Activated naive CD4-positive, alpha-beta T cell (primary cell): ENCODE measurements around the gene CWC27.
"Not testable (repeated sequence)": the region's sequence is repeated elsewhere in the genome, so short reads cannot be mapped to it uniquely, and the experiment has no call there.

Source experiments
- DNase-seq, 4 experiments: peaks; one replicate each; lab custom pipeline; 2025; lab: John Stamatoyannopoulos, UW

The CWC27 gene

DNA sequence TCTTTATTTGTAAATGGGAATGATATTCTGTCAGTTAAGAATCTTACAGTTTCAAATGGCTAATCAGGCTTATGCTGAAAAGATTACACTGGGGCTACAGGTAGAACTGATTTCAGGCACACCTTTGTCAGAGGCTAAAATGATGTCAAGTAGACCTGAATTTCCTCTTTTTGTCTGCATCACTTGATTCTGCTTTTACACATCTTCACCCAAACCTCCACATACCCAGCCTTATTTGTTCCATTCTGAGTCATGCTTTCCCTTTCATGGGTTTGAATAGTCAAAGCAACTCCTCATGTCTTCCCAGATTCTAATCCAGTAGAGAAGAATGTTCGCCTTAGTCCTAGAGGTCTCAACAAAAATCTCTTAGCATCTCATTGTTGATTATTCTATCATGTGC is 156.4 kb downstream of the CWC27 start:
- no peak for DNase-seq

DNA sequence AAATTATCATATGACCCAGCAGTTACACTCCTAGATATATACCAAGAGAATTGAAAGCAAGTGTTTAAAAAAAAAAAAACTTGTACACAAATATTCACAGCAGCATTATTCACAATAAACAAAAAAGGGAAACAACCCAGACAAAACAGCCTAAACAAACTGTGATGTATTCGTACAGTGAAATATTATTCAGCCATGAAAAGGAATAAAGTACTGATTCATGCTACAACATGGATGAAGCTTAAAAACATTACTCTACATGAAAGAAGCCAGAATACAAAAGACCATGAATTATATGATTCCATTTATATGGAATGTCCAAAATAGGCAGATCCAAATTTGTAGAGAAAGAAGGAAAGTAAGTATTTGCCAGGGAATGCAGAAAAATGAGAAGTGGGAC is 161.1 kb downstream of the CWC27 start:
- no peak for DNase-seq

- no peak for DNase-seq
These were observed 162.1 kb downstream of the CWC27 start for GRCh38 chr5:64930672-64931318.

GRCh38 chr5:64939422-64939771 is 170.7 kb downstream of the CWC27 start:
- DNase-seq: not testable (repeated sequence)

GRCh38 chr5:64939772-64940510 is 171.2 kb downstream of the CWC27 start:
- DNase-seq: no peak

DNA sequence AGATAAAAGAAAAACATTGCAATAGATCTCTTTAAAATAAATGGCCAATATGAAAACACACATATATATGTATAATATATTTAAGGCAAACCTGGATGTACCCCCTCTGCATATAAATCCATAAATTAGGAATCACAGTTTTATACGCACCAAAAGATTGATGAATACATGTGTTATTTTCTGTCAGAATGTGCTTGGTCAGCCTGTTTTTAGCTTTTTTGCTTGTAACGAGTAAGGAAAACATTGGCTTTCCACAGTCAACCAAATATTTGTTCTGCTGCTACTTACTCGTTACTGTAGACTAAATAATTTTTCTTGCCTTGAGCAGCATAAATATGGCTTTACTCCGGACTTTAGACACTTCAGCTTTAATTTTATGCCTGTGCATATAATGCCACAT is 173.7 kb downstream of the CWC27 start:
- DNase-seq: no peak

GRCh38 chr5:64944868-64945267 is 176.1 kb downstream of the CWC27 start:
- no peak for DNase-seq

DNA sequence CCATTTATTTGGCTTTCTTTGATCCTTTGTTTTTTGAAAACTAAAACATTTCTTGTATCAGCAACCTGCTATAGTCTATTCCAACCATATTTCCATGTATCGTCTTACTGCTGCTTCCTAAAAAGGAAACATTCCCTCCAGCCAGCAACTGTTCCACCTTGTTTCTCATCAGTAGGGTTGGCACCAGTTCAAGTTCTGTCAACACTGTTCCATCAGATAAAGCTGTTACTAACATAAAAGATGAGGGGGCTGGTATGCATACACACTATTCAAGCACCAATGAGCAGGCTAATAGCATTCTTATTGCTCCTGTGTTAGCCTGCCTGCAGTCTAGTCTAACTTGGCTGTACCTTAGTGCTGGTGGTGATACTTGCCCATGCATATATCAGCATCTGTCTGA is 178.3 kb downstream of the CWC27 start:
- DNase-seq: no peak

DNA sequence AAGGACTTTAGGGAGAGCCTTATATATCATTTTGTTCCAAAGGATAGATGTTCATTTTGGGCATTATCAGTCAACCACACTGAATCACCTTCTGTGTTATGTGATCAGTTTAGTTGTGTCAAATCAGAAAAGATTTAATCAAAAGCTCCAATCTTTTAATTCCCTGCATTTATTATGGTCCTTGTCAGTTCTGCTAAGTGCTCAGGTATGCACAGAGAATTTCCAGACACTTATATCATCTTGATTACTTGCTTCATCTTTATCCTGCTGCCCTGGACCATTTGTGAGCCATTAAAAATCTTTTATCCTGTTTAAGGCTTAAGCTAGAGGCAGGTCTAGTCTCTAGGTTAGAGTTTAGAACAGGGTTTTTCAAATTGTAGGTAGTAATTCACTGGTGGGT is 179.1 kb downstream of the CWC27 start:
- no peak for DNase-seq

DNA sequence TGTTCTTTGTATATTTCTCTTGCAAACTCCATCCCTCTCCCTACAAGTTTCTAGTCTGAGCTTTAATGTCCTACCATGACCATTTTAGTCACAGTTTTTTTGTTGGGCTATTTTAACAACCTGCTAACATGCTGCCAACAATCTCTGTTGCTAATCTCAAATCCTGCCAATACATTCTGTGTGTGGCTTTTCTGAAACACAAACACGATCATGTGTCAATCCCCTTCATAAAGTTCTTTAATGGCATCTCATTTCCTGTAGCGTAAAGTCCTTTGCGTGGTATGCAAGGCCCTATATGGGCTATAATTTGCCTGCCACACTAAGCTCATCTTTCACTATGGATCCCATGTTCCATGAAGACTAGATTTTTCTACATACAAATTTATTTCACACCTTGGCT is 180.6 kb downstream of the CWC27 start:
- no peak for DNase-seq

DNA sequence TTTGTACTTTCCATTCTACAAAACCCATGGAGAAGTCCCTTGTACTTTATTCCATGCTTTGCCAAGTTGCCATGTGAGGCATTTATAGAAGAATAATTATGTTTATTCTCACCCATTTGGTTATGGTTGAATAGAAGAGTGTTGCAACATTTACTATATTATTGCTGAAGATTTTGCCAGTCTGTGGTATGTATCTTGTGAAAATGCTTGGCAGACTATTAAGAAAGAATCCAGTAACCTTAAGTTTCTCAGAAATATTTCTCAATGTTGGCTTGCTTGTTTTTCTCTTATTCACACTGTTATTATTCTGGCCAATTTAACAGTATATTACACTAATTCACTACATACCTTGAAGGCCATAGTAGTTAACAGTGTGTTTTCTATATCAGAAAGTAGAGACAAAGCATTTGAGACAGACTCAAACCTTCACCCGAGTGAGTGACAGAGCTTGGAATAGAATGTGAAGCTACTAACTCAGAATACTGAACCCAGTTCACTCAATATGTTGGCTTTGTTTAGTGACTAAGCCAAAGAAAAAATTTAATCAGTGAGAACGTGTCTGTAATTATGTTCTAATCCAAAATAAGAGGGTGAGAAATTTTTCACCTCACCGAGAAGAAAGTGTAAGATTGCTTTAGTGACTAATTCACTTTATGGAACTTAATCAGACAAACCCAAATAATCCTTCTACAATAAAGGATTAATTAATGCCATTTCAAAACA is 184.4 kb downstream of the CWC27 start:
- no peak for DNase-seq

DNA sequence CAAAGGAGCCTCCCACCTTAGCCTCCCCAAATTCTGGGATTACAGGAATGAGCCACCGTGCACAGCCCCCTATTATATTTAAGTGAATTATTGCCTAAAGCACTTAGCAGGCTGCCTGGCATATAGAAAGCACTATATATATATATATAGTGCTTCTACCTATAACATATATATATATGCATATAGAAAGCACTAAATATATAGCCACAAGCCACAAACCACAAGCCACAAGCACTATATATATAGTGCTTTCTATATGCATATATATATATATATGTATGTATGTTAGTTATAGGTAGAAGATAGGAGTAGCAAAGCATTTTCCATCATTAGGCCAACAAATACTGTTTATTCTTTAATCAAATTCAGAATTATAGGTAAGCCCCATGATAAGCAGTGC is 185.8 kb downstream of the CWC27 start:
- no peak for DNase-seq

DNA sequence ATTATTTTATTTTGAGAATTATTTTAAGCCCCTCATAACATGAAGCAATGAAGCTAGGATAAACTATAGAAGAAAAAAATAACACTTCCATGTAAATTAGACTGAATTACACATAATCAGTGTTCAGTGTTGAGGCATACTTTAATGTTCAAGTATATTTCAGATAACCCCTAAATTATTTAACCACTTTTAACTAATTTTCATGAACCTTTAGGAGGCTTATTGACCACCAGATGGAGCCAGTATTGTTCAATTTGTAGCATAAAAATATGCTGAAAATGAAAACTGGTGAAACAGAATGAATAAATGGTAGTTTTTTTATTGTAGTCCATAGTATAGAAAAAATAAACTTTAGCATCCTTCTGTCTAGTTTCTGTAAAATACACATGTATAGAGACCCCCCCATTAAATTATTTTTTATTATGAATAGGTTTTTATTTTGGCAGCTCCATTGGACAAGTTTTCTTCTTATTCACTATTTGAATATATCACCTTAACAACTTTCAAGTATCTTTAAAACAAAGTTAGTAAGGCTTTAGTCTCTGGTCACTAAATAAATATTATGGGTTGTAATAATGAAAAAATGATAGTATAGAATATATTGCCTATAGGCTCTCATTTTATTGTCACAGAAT is 190.1 kb downstream of the CWC27 start:
- DNase-seq: no peak

DNA sequence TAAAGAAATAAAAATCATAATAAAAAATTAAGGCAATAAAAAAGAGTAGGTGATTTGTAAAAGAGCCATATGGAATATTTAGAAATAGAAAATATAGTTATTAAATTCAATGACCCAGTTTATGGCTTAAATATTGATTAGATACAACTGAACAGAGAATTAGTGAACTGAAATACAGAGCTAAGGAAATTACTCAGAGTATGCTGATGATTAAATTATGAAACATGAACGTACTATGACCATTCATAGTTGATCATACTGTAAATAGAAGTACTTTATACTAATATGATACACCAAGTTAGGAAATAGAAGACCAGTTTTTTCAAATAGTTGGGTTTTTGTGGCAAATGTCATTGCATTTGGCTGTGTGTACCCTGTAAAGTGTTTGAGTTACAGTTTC is 194.5 kb downstream of the CWC27 start:
- DNase-seq: no peak

DNA sequence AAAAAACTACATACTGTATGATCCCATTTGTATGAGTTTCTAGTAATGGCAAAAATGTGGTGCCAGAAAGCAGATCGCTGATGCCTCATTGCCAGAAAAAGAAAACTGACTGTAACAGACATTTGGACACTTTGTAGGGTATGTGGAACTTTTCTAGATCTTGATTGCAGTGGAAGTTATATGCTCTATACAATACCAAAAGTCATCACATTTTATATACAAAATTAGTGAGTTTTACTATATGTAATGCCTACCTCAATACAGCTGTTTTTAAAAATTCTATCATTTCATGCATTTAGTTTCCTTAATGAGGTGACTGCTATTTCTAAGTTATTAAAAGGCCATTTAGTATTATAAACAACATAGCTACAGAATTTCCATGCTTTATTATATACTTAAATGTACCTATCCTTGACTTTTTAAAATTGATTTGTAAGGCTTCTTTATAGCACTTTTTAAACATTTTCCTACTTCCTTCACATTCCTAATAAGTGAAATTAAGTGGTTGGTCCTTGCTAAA is 199.9 kb downstream of the CWC27 start:
- DNase-seq: no peak

GRCh38 chr5:64969578-64969977 is 200.8 kb downstream of the CWC27 start:
- DNase-seq: no peak

DNA sequence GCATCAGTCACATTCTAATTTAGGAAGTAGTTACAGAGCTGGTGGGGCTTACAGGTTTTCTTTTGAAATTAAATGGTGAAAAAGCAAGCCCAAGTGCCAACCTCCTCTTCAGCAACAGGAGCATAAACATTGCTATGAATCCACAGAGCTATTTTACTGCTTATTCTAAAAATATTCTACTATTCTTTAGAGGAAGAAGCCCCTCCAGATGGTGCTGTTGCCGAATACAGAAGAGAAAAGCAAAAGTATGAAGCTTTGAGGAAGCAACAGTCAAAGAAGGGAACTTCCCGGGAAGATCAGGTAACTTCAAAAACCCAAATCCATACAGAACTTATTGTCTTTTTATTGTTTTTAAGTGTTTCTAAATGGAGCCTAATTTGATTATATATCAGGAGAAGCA is 202.8 kb downstream of the CWC27 start:
- no peak for DNase-seq

GRCh38 chr5:64971990-64972389 is 203.3 kb downstream of the CWC27 start:
- DNase-seq: no peak

GRCh38 chr5:64972591-64972990 is 203.9 kb downstream of the CWC27 start:
- no peak for DNase-seq

DNA sequence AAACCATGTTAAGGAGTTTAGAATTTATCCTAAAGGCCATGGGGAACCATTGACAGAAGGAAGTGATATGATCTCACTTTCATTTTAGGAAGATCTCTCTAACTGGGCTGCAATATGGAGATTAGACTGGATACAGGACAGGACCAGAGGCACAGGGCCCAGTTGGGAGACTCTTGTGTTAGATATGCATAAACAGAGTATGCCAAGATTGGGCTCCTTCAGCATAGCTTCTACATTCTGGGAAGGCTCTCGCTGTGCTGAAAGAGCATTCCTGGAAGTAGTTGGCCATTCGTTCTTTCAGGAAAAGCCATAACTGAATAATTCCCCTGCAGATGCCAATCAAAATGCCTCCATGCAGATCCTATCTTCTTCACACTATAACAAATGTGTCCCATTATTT is 204.5 kb downstream of the CWC27 start:
- DNase-seq: no peak

GRCh38 chr5:64977779-64978178 is 209.0 kb downstream of the CWC27 start:
- no peak for DNase-seq

GRCh38 chr5:64978546-64978945 is 209.8 kb downstream of the CWC27 start:
- DNase-seq: no peak

DNA sequence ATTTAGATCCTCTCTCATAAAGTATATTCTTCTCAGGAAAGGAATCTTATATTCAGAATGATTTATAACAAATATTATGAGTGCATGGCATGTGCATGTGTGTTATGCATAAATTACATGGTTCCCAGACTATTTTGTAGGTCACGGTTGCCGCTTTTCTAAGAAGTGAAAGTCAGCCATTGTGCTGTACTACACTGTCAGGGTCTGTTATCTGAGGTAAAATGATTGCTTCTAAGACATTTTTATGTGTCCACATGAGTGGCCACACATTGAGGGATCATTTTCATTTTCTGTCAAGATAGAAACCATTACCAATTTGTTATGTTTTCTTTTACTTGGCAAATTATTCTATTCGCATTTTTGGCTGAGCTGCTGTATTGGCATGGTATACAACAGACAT is 210.8 kb downstream of the CWC27 start:
- DNase-seq: no peak
